SK-N-SH (cell line): ENCODE measurements around the gene SCYGR3. TPM values are rescaled to one million over a fixed set of nuclear protein-coding genes. Genes with fewer than 3 reads are reported as not detected.

Experiments
- CTCF ChIA-PET: fragments of 300-600, 350-600 bp; formaldehyde crosslinking; extraction: SDS; loops from one replicate; lab custom pipeline; 2021; lab: Yijun Ruan, JAX
- POLR2A ChIA-PET: fragments of 350-600 bp; sonication (Branson Sonifier 250); formaldehyde crosslinking; extraction: SDS; loops from one replicate; lab custom pipeline; 2020; ENCODE audit warnings: antibody characterized with exemption, inconsistent platforms; lab: Yijun Ruan, JAX
- DNase-seq: peaks from one replicate; pipeline ENCODE4 v3.0.0; 2012
- H2AFZ ChIP-seq: fragments of 200-600 bp; sonication (generic); 2 replicates; pipeline ENCODE4 v1.8.1; 2016; ENCODE audit warnings: antibody characterized with exemption, mild to moderate bottlenecking, low read depth
- H3F3A ChIP-seq: fragments of 200-600 bp; sonication (generic); replicated peaks from 2 replicates; pipeline ENCODE3; 2016; ENCODE audit warnings: antibody characterized with exemption, mild to moderate bottlenecking; ENCODE audit not compliant: insufficient read depth
- H3K27ac ChIP-seq, 2 experiments: fragments of 200-500 bp in 1 of 2; fragments of 200-600 bp in 1 of 2; sonication (Bioruptor generic) in 1 of 2; sonication (generic), shearing (Covaris generic) in 1 of 2; 2 replicates each; pipeline versions ENCODE4 v1.5.1 to v1.6.1; 2014 to 2016; ENCODE audit warnings: low read depth in 2 of 2, inconsistent platforms in 1 of 2, low read length in 1 of 2, mild to moderate bottlenecking in 1 of 2, mixed read lengths in 1 of 2
- H3K27me3 ChIP-seq: fragments of 200-600 bp; sonication (generic), shearing (Covaris generic); 2 replicates; pipeline ENCODE4 v1.6.1; 2016; ENCODE audit warnings: mixed run types; ENCODE audit not compliant: insufficient read depth
- H3K36me3 ChIP-seq, 2 experiments: fragments of 200-500 bp in 1 of 2; fragments of 200-600 bp in 1 of 2; sonication (Bioruptor generic) in 1 of 2; sonication (generic) in 1 of 2; replicated peaks in 1 of 2; 2 replicates each; pipeline versions ENCODE3 to v1.5.1; 2014 to 2016; ENCODE audit warnings: low read length in 1 of 2, mild to moderate bottlenecking in 1 of 2; ENCODE audit not compliant: insufficient read depth in 2 of 2, control insufficient read depth in 1 of 2
- H3K4me1 ChIP-seq, 2 experiments: fragments of 200-500 bp in 1 of 2; fragments of 200-600 bp in 1 of 2; sonication (Bioruptor generic) in 1 of 2; sonication (generic), shearing (Covaris generic) in 1 of 2; 2 replicates each; pipeline versions ENCODE4 v1.5.1 to v1.6.1; 2014 to 2016; ENCODE audit warnings: low read depth in 1 of 2, low read length in 1 of 2, mixed run types in 1 of 2; ENCODE audit not compliant: insufficient read depth in 2 of 2, control insufficient read depth in 1 of 2
- H3K4me2 ChIP-seq: fragments of 200-600 bp; sonication (generic), shearing (Covaris generic); 2 replicates; pipeline ENCODE4 v1.6.1; 2017; ENCODE audit warnings: mixed run types
- H3K4me3 ChIP-seq, 2 experiments: fragments of 200-500 bp in 1 of 2; fragments of 200-600 bp in 1 of 2; sonication (Bioruptor generic) in 1 of 2; sonication (generic), shearing (Covaris generic) in 1 of 2; 2 replicates each; pipeline versions ENCODE4 v1.5.1 to v1.8.1; 2014 to 2016; ENCODE audit warnings: low read depth in 2 of 2, inconsistent platforms in 1 of 2, low read length in 1 of 2, mild to moderate bottlenecking in 1 of 2, mixed read lengths in 1 of 2, moderate library complexity in 1 of 2
- H3K79me2 ChIP-seq: fragments of 200-600 bp; sonication (generic); 2 replicates; pipeline ENCODE4 v1.8.1; 2017; ENCODE audit warnings: mild to moderate bottlenecking; ENCODE audit not compliant: insufficient read depth
- H3K9ac ChIP-seq: fragments of 200-600 bp; sonication (generic); 2 replicates; pipeline ENCODE4 v1.6.1; 2017; ENCODE audit warnings: mixed run types
- H3K9me2 ChIP-seq: fragments of 200-600 bp; sonication (generic); 2 replicates; pipeline ENCODE4 v1.6.1; 2017; ENCODE audit warnings: mixed run types
- H3K9me3 ChIP-seq: fragments of 200-600 bp; sonication (generic); 2 replicates; pipeline ENCODE4 v1.6.1; 2017; ENCODE audit warnings: mixed run types, mild to moderate bottlenecking, moderate library complexity
- H4K20me1 ChIP-seq: fragments of 200-600 bp; sonication (generic); 2 replicates; pipeline ENCODE4 v1.6.1; 2017; ENCODE audit warnings: mild to moderate bottlenecking, mixed run types; ENCODE audit not compliant: insufficient read depth
- CHD2 ChIP-seq: fragments of 150-350 bp; IDR thresholded peaks from 2 replicates; pipeline ENCODE4 v1.6.1; 2018; ENCODE audit warnings: low read length; ENCODE audit not compliant: partially characterized antibody
- IRF3 ChIP-seq: fragments of 150-350 bp; IDR thresholded peaks from 2 replicates; pipeline ENCODE4 v1.6.1; 2016; ENCODE audit warnings: mild to moderate bottlenecking, low read depth, low read length
- MAX ChIP-seq: IDR thresholded peaks from 2 replicates; pipeline ENCODE4 v1.4.0; 2012; ENCODE audit warnings: low read depth
- MXI1 ChIP-seq: IDR thresholded peaks from 2 replicates; pipeline ENCODE4 v1.6.1; 2012; ENCODE audit warnings: mild to moderate bottlenecking, low read depth, low read length, improper control_type of control experiment
- NFIC ChIP-seq: IDR thresholded peaks from 2 replicates; pipeline ENCODE4 v1.4.0; 2012; ENCODE audit warnings: borderline replicate concordance
- NRF1 ChIP-seq: IDR thresholded peaks from 2 replicates; pipeline ENCODE4 v1.6.1; 2012; ENCODE audit warnings: low read depth, mild to moderate bottlenecking, low read length
- POLR2AphosphoS5 ChIP-seq: IDR thresholded peaks from 2 replicates; pipeline ENCODE4 v1.6.1; 2012; ENCODE audit warnings: low read depth, low read length
- REST ChIP-seq: IDR thresholded peaks from 2 replicates; pipeline ENCODE4 v1.6.1; 2012; ENCODE audit warnings: mild to moderate bottlenecking, low read depth, low read length, moderate library complexity
- RFX5 ChIP-seq: IDR thresholded peaks from 2 replicates; pipeline ENCODE4 v1.6.1; 2012; ENCODE audit warnings: mild to moderate bottlenecking, improper control_type of control experiment, low read length
- SIN3A ChIP-seq: IDR thresholded peaks from 2 replicates; pipeline ENCODE4 v1.6.1; 2012; ENCODE audit warnings: low read depth, mild to moderate bottlenecking, low read length, moderate library complexity, borderline replicate concordance
- TAF1 ChIP-seq: IDR thresholded peaks from 2 replicates; pipeline ENCODE4 v1.6.1; 2012; ENCODE audit warnings: low read depth, mild to moderate bottlenecking, low read length, moderate library complexity, borderline replicate concordance
- TCF12 ChIP-seq: IDR thresholded peaks from 2 replicates; pipeline ENCODE4 v1.4.0; 2012
- USF2 ChIP-seq: fragments of 150-350 bp; IDR thresholded peaks from 2 replicates; pipeline ENCODE4 v1.6.1; 2017; ENCODE audit warnings: antibody characterized with exemption, low read length, low read depth, borderline replicate concordance
- YY1 ChIP-seq: IDR thresholded peaks from 2 replicates; pipeline ENCODE4 v1.4.0; 2012; ENCODE audit warnings: low read depth, mild to moderate bottlenecking
- WGBS: methylation state at CpG from one replicate; pipeline ENCODE4 v1.1.6; 2017; ENCODE audit warnings: low lambda C conversion rate; 5-methylcytosine and 5-hydroxymethylcytosine counted together
- polyA plus RNA-seq, 3 experiments: library from polyadenylated mRNA; depleted of rRNA; stranded (reverse); fragments of >200 nt; gene quantifications; 2 replicates each; pipeline ENCODE4 v1.2.3, GENCODE V29; 2012

Gene SCYGR3
- polyA plus RNA-seq, 1 of the 3 experiments (the other 2 are of a cell fraction): not detected

GRCh38 chr2:227612546-227613271 is 1.9 kb downstream of the SCYGR3 start:
- CTCF ChIA-PET: interaction anchor here (2.5 kb wide), 1 partner anchor 46 kb away, joined by 7 read pairs; no protein-coding TSS in a partner anchor
- Histone ChIP-seq H3K9me3 (no peaks in the 10 kb centered on the region), H3F3A (no peaks in the 10 kb centered on the region), H3K4me3 (no peak overlapping the region), H3K9me2 (no peaks in the 10 kb centered on the region), H3K4me1 (no peaks in the 10 kb centered on the region; a peak in 1 of 4 replicates), H4K20me1 (no peaks in the 10 kb centered on the region), H3K79me2 (no peaks in the 10 kb centered on the region), H2AFZ (no peak overlapping the region), H3K9ac (no peak overlapping the region), H3K27me3 (no peaks in the 10 kb centered on the region), H3K36me3 (no peaks in the 10 kb centered on the region), H3K27ac (no peak overlapping the region), H3K4me2 (no peak overlapping the region)
- WGBS: 64% methylated on average over 10 of the region's 11 CpGs
- POLR2A ChIA-PET: no interaction called here
- DNase-seq: no peak
- TF ChIP-seq TAF1 (no peak), CHD2 (no peak), MXI1 (no peak), POLR2AphosphoS5 (no peak), MAX (no peak), NRF1 (no peak), TCF12 (no peak), IRF3 (no peak), YY1 (no peak), USF2 (no peak), NFIC (no peak), RFX5 (no peak), SIN3A (no peak), REST (no peak)
